ENCODE data around the gene P3H2. TPM values are rescaled to one million over a fixed set of nuclear protein-coding genes. Genes with fewer than 3 reads are reported as not detected.

The P3H2 gene
- total RNA-seq, 1 donor from 2014 or later = 17.7 TPM

DNA sequence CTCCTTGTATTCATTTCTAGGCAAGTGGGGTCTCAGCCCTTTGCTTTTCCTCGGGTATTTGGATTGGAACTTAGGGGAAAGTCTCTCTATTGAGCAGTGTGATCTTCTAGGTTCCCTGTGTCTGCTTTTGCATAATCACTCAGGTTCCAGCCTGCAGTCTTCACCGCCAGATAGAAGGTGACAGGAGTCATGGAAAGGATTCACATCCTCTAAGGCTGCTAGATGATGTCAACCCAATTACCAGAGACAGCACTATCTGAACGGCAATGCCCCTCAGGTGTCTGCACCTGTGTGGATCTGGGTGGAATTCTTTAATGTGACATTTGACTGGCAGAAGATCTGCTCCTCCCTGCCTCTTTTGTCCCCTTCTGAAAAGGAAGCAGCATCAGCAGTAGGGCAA is 177.7 kb downstream of the P3H2 start:
- DNase-seq (ENCODE audit: low spot score) = no peak
- intact Hi-C loops (cut with DNase I) = loop anchor here (10.0 kb wide), 1 partner anchor 288 kb away; no protein-coding TSS in a partner anchor

- DNase-seq (ENCODE audit: low spot score) = no peak
- intact Hi-C loops (cut with DNase I) = loop anchor here (10.0 kb wide), 1 partner anchor 287 kb away; no protein-coding TSS in a partner anchor
Observed at GRCh38 chr3:189941679-189942078, 179.0 kb downstream of the P3H2 start.

GRCh38 chr3:189941125-189941524 is 179.6 kb downstream of the P3H2 start:
- intact Hi-C loops (cut with DNase I) = loop anchor here (10.0 kb wide), 1 partner anchor 286 kb away; no protein-coding TSS in a partner anchor
- DNase-seq (ENCODE audit: low spot score) = no peak

- intact Hi-C loops (cut with DNase I) = no loop called here
- no peak for DNase-seq (ENCODE audit: low spot score)
Observed at GRCh38 chr3:189937302-189938127, 183.2 kb downstream of the P3H2 start.

DNA sequence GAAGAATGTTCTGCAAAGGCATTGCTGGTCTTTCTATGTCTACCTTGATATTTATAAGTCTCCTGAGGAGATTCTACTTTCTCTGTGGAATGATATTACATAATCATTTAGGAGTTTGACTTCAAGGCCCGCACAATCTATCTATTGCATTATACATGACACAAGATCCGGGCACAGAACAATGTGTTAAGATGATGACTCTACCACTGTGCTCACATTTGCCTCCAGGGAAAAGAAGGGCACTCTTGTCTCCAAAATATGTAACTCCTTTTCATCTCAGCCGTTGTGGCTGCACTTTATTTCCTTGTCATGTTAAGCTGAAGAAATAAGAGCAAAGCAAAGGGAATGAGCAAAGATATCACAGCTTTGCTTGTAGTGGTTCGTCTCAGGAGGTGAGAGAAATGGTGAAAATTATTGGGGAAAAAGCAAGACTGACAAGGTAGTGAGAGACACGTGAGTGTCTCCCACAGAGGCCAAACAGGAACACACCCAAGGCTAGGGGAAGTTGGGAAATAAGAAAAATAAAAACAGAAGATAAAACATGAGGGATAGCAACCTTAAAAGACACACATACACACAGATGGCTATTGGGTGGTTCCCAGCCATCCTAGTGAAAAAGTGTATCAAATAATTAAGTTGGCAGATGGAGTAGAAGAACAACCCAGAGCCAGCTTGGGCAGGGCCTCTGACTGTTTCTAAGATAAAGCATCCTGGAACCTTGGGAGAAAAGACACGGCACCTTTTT is 184.3 kb downstream of the P3H2 start:
- DNase-seq (ENCODE audit: low spot score) = no peak
- intact Hi-C loops (cut with DNase I) = no loop called here

DNA sequence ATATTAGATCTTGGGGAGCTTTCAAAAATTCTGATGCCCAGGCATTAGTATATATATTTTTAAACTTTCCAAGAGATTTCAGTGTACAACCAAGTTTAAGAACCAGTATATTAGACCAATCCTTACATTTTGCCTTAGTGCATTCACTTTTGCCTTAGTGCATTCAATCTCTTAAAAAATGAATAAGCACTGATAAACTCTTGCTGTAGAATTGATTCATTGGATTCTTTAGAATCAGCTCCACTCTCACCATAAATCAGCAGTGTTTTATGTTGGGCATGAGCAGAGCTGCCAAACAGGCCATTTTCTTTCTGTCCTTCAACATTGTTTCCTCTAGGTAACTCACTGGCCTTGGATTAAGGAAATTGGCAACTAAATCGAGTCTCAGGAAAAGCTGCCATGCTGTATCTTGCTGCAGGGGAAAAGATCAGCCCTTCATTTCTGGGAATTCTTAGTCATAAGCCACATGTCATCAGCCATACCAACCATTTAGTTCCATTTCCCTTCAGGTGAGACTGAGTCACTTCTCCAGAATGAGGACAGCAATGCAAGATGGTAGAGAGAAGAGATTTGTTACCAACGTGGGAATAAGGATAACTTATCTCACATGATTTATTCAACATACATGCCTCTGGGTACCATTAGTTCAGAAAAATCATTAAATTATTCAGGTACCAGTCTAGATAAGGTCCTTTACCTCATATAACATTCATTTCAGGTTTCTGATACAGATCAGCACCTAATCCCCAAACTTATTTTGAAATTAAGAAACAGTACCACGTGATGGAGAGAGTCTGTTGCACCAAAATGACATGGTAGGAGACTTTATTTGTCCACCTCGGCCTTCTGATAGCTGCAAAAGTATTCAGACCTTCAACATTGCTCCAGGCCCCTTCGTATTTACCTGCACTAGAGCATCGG is 192.5 kb downstream of the P3H2 start:
- intact Hi-C loops (cut with DNase I) = no loop called here
- DNase-seq (ENCODE audit: low spot score) = no peak

DNA sequence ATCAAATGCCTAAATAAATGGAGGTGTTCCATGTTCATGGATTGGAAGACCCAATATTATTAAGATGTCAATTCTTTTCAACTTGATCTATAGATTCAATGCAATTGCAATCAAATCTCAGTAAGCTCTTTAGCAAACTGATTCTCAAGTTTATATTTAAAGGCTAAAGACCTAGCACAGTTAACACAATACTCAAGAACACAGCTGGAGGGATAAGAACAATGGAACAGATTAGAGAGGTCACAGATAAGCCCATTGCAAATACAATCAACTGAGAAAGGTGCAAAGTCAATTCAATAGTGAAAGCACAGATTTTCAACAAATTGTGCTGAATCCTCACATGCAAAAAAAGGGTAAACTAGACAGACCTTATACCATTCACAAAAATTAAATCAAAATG is 198.9 kb downstream of the P3H2 start:
- no peak for DNase-seq (ENCODE audit: low spot score)
- intact Hi-C loops (cut with DNase I) = no loop called here

- DNase-seq (ENCODE audit: low spot score) = no peak
- intact Hi-C loops (cut with DNase I) = no loop called here
Observed at GRCh38 chr3:189914799-189915198, 205.9 kb downstream of the P3H2 start.

DNA sequence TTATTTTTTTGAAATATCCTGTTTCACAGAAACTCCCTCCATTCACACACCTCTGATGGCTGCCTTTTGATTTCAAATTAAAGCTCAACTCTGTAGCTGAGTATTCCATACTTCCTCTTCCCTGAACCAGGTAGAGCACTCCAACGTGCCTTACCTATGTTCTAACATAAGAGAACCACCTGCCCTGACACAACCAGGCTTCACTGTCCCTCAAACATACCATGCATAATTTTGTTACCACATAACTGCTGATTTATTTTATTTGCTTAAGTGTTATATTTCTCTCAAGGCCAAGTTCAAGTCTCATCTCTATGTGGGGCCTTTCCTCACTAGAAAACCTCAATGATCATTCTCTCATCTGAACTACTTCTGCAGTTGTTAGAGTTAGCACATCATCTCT is 209.7 kb downstream of the P3H2 start:
- DNase-seq (ENCODE audit: low spot score) = no peak

DNA sequence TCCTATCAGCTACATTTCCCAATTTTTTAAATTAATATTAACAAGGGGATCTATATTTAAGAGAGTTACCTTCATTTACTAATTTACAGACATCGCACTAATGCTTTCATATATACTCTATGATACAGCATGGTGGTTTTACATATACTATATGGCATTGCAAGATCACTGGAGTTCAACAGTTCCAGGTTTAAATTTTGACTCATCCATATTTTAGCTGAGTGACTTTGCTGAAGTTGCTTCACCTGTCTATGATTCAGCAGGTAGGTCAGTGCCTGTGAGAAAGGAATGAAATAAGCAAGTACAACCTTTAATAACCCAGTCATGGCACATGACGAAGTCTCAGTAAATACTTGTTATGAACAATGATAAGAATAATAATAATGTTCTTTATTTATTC is 211.1 kb downstream of the P3H2 start:
- intact Hi-C loops (cut with DNase I) = no loop called here
- no peak for DNase-seq (ENCODE audit: low spot score)

More for the DNA sequence above, 209.7 kb downstream of the P3H2 start:
- intact Hi-C loops (cut with DNase I) = no loop called here

DNA sequence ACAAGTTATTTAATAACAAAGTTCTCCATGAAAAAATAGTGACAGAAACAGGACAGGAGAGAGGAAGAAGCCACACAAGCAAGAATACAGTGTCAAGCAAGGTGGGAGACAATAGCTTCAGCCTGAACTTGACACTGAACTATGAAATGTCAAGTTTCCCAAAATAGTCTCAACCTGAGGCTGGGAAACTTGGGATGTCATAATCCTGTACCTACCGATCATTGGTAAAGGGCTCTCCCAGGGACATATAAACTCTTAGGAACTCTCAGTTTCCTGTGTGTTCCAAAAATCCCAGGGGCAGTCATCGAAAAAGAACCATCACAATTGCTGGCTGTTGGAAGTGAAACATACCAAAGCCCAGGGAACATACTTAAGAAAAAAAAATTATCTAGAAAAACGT is 211.6 kb downstream of the P3H2 start:
- intact Hi-C loops (cut with DNase I) = no loop called here

DNA sequence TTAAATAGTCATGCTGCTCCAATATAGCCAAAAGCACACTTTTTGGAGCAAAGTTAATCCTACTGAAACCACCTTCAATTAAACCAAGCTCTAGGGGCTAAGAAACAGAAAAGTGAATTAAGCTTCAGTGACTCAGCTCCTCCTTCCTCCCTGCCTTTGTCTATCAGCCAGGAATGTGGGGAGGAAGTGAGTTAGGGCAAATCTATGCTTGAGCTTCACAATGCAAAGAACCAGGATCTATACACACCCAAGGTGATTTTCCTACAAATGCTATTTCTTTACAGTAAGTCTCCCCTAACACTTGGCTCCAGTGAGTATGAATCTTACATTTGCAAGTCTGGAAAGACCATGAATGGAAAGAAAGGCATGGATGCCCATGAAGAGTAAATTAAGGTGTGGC is 212.1 kb downstream of the P3H2 start:
- intact Hi-C loops (cut with DNase I) = no loop called here
- DNase-seq (ENCODE audit: low spot score) = no peak

More for the DNA sequence above, 211.6 kb downstream of the P3H2 start:
- no peak for DNase-seq (ENCODE audit: low spot score)

- DNase-seq (ENCODE audit: low spot score) = no peak
- intact Hi-C loops (cut with DNase I) = no loop called here
Observed at GRCh38 chr3:189907803-189908202, 212.9 kb downstream of the P3H2 start.

Other genes with a start within 250 kb of the P3H2 start
- gene CLDN1, start 201.5 kb upstream of the P3H2 start, total RNA-seq = 0.57 TPM

Measured in cardiac septum (tissue), 1 donor.